Mucosa of rectum (tissue), 2 donors: Measurements from ENCODE around the gene PAX5.

Experiments used
- H3K27ac ChIP-seq, 2 donors: one replicate each; pipeline ENCODE4 v1.7.0; 2013; ENCODE audit warnings: inconsistent platforms in 2 of 2, low read depth in 2 of 2, low read length in 2 of 2
- H3K27me3 ChIP-seq, 2 donors: one replicate each; pipeline ENCODE4 v1.7.0; 2013; ENCODE audit warnings: low read length in 2 of 2; ENCODE audit not compliant: control insufficient read depth in 2 of 2, insufficient read depth in 2 of 2
- H3K36me3 ChIP-seq, 2 donors: one replicate each; pipeline ENCODE4 v1.7.0; 2013; ENCODE audit warnings: low read length in 2 of 2; ENCODE audit not compliant: control insufficient read depth in 2 of 2, insufficient read depth in 2 of 2
- H3K4me1 ChIP-seq, 2 donors: one replicate each; pipeline ENCODE4 v1.7.0; 2013; ENCODE audit warnings: low read length in 2 of 2, mild to moderate bottlenecking in 1 of 2; ENCODE audit not compliant: control insufficient read depth in 2 of 2, insufficient read depth in 2 of 2
- H3K4me3 ChIP-seq, 2 donors: one replicate each; pipeline ENCODE4 v1.7.0; 2013; ENCODE audit warnings: low read length in 2 of 2
- H3K9ac ChIP-seq, 2 donors: one replicate each; pipeline ENCODE4 v1.7.0; 2013; ENCODE audit warnings: low read length in 2 of 2, low read depth in 1 of 2, mild to moderate bottlenecking in 1 of 2
- H3K9me3 ChIP-seq, 2 donors: one replicate each; pipeline ENCODE4 v1.7.0; 2013; ENCODE audit warnings: low read length in 2 of 2; ENCODE audit not compliant: control insufficient read depth in 2 of 2
- donor health status: healthy.
- donor health status: Normal muscosa, but diverticular disease.

PAX5 gene

GRCh38 chr9:36865731-36866635 is 168.1 kb downstream of the PAX5 start:
- H3K4me1 ChIP-seq, result peaks cover 5 to 16% of the 10 kb centered on the region in 2 donors
- H3K4me3 ChIP-seq, result no peak overlapping the region
- H3K9me3 ChIP-seq, result no peaks in the 10 kb centered on the region
- no peak overlapping the region for H3K9ac ChIP-seq
- H3K36me3 ChIP-seq, result no peaks in the 10 kb centered on the region
- H3K27ac ChIP-seq, result no peak overlapping the region
- no peaks in the 10 kb centered on the region for H3K27me3 ChIP-seq

GRCh38 chr9:36864491-36865410 is 169.3 kb downstream of the PAX5 start:
- Histone ChIP-seq H3K9ac (no peak overlapping the region), H3K27me3 (no peaks in the 10 kb centered on the region), H3K27ac (no peak overlapping the region)

GRCh38 chr9:36862206-36863145 is 171.6 kb downstream of the PAX5 start:
- H3K4me1 ChIP-seq, result peaks cover 0 to 7% of the 10 kb centered on the region in 2 donors
- no peaks in the 10 kb centered on the region for H3K36me3 ChIP-seq
- H3K9me3 ChIP-seq, result no peaks in the 10 kb centered on the region
- H3K4me3 ChIP-seq, result no peak overlapping the region
- H3K9ac ChIP-seq, result no peak overlapping the region
- H3K27ac ChIP-seq, result no peak overlapping the region
- H3K27me3 ChIP-seq, result no peaks in the 10 kb centered on the region

More at GRCh38 chr9:36864491-36865410, 169.3 kb downstream of the PAX5 start:
- H3K4me3 ChIP-seq, result no peak overlapping the region
- H3K9me3 ChIP-seq, result no peaks in the 10 kb centered on the region
- peaks cover 5 to 16% of the 10 kb centered on the region in 2 donors for H3K4me1 ChIP-seq
- no peaks in the 10 kb centered on the region for H3K36me3 ChIP-seq

GRCh38 chr9:36861528-36862205 is 172.4 kb downstream of the PAX5 start:
- H3K9ac ChIP-seq, result no peak overlapping the region
- H3K9me3 ChIP-seq, result no peaks in the 10 kb centered on the region
- H3K27ac ChIP-seq, result no peak overlapping the region
- no peaks in the 10 kb centered on the region for H3K27me3 ChIP-seq
- H3K4me3 ChIP-seq, result no peak overlapping the region
- H3K36me3 ChIP-seq, result no peaks in the 10 kb centered on the region
- no peaks in the 10 kb centered on the region for H3K4me1 ChIP-seq

GRCh38 chr9:36858805-36859375 is 175.2 kb downstream of the PAX5 start:
- H3K4me1 ChIP-seq, result no peaks in the 10 kb centered on the region
- H3K27me3 ChIP-seq, result no peaks in the 10 kb centered on the region
- no peak overlapping the region for H3K27ac ChIP-seq
- no peak overlapping the region for H3K9ac ChIP-seq
- no peak overlapping the region for H3K4me3 ChIP-seq
- no peaks in the 10 kb centered on the region for H3K36me3 ChIP-seq
- no peaks in the 10 kb centered on the region for H3K9me3 ChIP-seq

- Histone ChIP-seq H3K36me3 (no peaks in the 10 kb centered on the region), H3K9ac (no peak overlapping the region), H3K27me3 (no peaks in the 10 kb centered on the region), H3K9me3 (no peaks in the 10 kb centered on the region), H3K27ac (no peak overlapping the region), H3K4me3 (no peak overlapping the region), H3K4me1 (no peaks in the 10 kb centered on the region)
Measured at GRCh38 chr9:36855448-36856315, 178.4 kb downstream of the PAX5 start.

- no peaks in the 10 kb centered on the region for H3K4me1 ChIP-seq
- H3K4me3 ChIP-seq, result no peak overlapping the region
- H3K27me3 ChIP-seq, result no peaks in the 10 kb centered on the region
- no peaks in the 10 kb centered on the region for H3K36me3 ChIP-seq
- H3K9ac ChIP-seq, result no peak overlapping the region
- no peak overlapping the region for H3K27ac ChIP-seq
- H3K9me3 ChIP-seq, result no peaks in the 10 kb centered on the region
Measured at GRCh38 chr9:36854751-36855150, 179.3 kb downstream of the PAX5 start.

GRCh38 chr9:36854034-36854433 is 180.0 kb downstream of the PAX5 start:
- Histone ChIP-seq H3K4me3 (no peak overlapping the region), H3K27ac (no peak overlapping the region), H3K36me3 (no peaks in the 10 kb centered on the region), H3K4me1 (no peaks in the 10 kb centered on the region), H3K9ac (no peak overlapping the region), H3K27me3 (no peaks in the 10 kb centered on the region), H3K9me3 (no peaks in the 10 kb centered on the region)
